Measurements from ENCODE around the gene NLGN1. TPM values are rescaled to one million over a fixed set of nuclear protein-coding genes. Genes with fewer than 3 reads are reported as not detected.

The NLGN1 gene
- total RNA-seq, 2 donors from 2014 or later, result 0.36 to 11.7 TPM

DNA sequence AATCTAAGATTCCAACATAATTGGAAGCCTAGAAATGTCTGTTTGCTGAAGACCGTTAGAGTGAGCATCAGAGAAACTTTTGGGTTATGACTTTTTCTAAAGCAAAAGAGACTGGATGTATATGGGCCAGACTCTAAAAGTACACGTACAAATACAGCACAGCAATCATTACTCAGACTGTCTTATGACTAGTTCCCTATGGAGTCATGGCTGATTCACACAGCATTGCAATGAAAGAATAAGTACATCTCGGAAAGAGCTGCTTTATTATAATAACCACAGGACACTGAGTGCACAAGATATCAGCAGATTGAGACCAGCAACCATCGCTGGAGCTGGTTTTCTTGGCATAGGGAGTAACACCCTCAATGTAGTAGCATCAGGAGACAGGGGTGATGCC is 618.6 kb downstream of the NLGN1 start:
- Histone ChIP-seq H3K9me3 (no peaks in the 10 kb centered on the region), H3K4me1 (replicated peaks) (no peaks in the 10 kb centered on the region), H3K27me3 (replicated peaks; ENCODE audit: insufficient read depth) (no peaks in the 10 kb centered on the region), H3K36me3 (no peaks in the 10 kb centered on the region), H3K27ac (no peak overlapping the region), H3K4me3 (no peak overlapping the region)
- intact Hi-C loops (cut with DNase I), result no loop called here
- no peak for TF ChIP-seq CTCF (IDR thresholded peaks at IDR 0.05)
- TF ChIP-seq POLR2A (IDR thresholded peaks at IDR 0.05), result no peak
- no peak for TF ChIP-seq POLR2AphosphoS5 (IDR thresholded peaks at IDR 0.05)
- WGBS, result 92% methylated on average over 4 of the region's 4 CpGs
- DNase-seq (ENCODE audit: low spot score), result no peak

DNA sequence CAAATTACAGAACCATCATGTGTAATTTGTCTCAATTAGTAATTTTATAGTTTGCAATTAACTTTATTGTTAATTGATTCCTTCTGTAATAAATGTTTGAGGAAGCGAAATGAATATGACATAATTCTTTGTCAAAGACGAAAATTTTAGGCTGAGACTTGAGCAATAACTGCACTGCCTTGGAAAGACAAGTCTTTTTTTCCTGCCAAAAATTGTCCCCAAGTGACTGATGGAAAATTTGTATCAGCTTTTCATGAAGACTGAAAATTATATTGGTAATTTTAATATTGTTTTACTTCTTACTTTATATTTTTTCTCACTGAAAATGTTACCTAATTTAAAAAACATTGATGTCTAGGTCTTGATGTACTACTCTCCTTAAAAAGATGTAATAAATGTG is 622.6 kb downstream of the NLGN1 start:
- WGBS, result 89% methylated on average over 2 of the region's 2 CpGs
- Histone ChIP-seq H3K27me3 (replicated peaks; ENCODE audit: insufficient read depth) (no peaks in the 10 kb centered on the region), H3K27ac (no peak overlapping the region), H3K36me3 (no peaks in the 10 kb centered on the region), H3K9me3 (no peaks in the 10 kb centered on the region), H3K4me1 (replicated peaks) (no peaks in the 10 kb centered on the region), H3K4me3 (no peak overlapping the region)
- TF ChIP-seq POLR2A (IDR thresholded peaks at IDR 0.05) (no peak), CTCF (IDR thresholded peaks at IDR 0.05) (no peak), POLR2AphosphoS5 (IDR thresholded peaks at IDR 0.05) (no peak)
- intact Hi-C loops (cut with DNase I), result no loop called here
- no peak for DNase-seq (ENCODE audit: low spot score)

- no peaks in the 10 kb centered on the region for H3K27me3 ChIP-seq (replicated peaks; ENCODE audit: insufficient read depth)
- no peak overlapping the region for H3K4me3 ChIP-seq
- no peak for TF ChIP-seq POLR2AphosphoS5 (IDR thresholded peaks at IDR 0.05)
- no peak for TF ChIP-seq POLR2A (IDR thresholded peaks at IDR 0.05)
- TF ChIP-seq CTCF (IDR thresholded peaks at IDR 0.05), result no peak
- DNase-seq (ENCODE audit: low spot score), result no peak
- H3K4me1 ChIP-seq (replicated peaks), result no peaks in the 10 kb centered on the region
- intact Hi-C loops (cut with DNase I), result no loop called here
- no peaks in the 10 kb centered on the region for H3K36me3 ChIP-seq
- no peak overlapping the region for H3K27ac ChIP-seq
- no peaks in the 10 kb centered on the region for H3K9me3 ChIP-seq
- WGBS, result 87% methylated on average over 4 of the region's 4 CpGs
These were observed 625.9 kb downstream of the NLGN1 start for GRCh38 chr3:174023421-174023820.

DNA sequence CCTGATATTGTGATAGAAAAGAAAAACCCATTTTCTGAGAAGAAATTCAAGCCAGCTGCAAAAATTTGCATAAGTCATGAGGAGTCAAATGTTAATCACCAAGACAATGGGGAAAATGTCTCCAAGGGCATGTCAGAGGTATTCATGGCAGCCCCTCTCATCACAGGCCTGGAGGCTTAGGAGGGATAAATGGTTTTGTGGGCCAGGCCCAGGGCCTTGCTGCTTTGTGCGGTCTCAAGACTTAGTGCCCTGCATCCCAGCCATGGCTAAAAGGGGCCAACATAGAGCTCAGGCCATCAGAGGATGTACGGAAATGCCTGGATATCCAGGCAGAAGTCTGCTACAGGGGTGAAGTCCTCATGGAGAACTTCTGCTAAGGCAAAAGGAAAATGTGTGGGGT is 631.1 kb downstream of the NLGN1 start:
- no peak for DNase-seq (ENCODE audit: low spot score)
- Histone ChIP-seq H3K4me3 (no peak overlapping the region), H3K36me3 (no peaks in the 10 kb centered on the region), H3K27me3 (replicated peaks; ENCODE audit: insufficient read depth) (no peaks in the 10 kb centered on the region), H3K9me3 (no peaks in the 10 kb centered on the region), H3K27ac (no peak overlapping the region), H3K4me1 (replicated peaks) (no peaks in the 10 kb centered on the region)
- intact Hi-C loops (cut with DNase I), result no loop called here
- TF ChIP-seq CTCF (IDR thresholded peaks at IDR 0.05), result no peak
- no peak for TF ChIP-seq POLR2A (IDR thresholded peaks at IDR 0.05)
- TF ChIP-seq POLR2AphosphoS5 (IDR thresholded peaks at IDR 0.05), result no peak
- 90% methylated on average over 2 of the region's 2 CpGs for WGBS

- Histone ChIP-seq H3K27ac (no peak overlapping the region), H3K4me1 (replicated peaks) (no peaks in the 10 kb centered on the region), H3K4me3 (no peak overlapping the region), H3K36me3 (no peaks in the 10 kb centered on the region), H3K9me3 (no peaks in the 10 kb centered on the region), H3K27me3 (replicated peaks; ENCODE audit: insufficient read depth) (no peaks in the 10 kb centered on the region)
- WGBS, result 36% methylated on average over 4 of the region's 4 CpGs
- TF ChIP-seq POLR2A (IDR thresholded peaks at IDR 0.05), result no peak
- TF ChIP-seq POLR2AphosphoS5 (IDR thresholded peaks at IDR 0.05), result no peak
- TF ChIP-seq CTCF (IDR thresholded peaks at IDR 0.05), result no peak
- DNase-seq (ENCODE audit: low spot score), result no peak
- intact Hi-C loops (cut with DNase I), result no loop called here
These were observed 637.9 kb downstream of the NLGN1 start for GRCh38 chr3:174035328-174035886.
